Gastrocnemius medialis (tissue), 4 donors: Measurements from ENCODE around the gene MED26.

Experiments used
- POLR2A ChIP-seq, 2 donors: fragments of 450-650 bp; IDR thresholded peaks; one replicate each; pipeline ENCODE4 v1.6.1; 2017; ENCODE audit warnings: antibody characterized with exemption in 2 of 2, mild to moderate bottlenecking in 2 of 2, moderate library complexity in 2 of 2
- TF ChIP-seq, protein P1 (sequence below), 5 experiments: fragments of 450-650 bp in 3 of 5; fragments of 200-600 bp in 2 of 5; sonication (generic) in 2 of 5; IDR thresholded peaks in 4 of 5; conservative IDR thresholded peaks in 1 of 5; 1 replicate in 4 of 5; 2 replicates in 1 of 5; pipeline ENCODE4 v1.5.1; 2016 to 2019; ENCODE audit warnings: antibody characterized with exemption in 5 of 5, mild to moderate bottlenecking in 3 of 5, moderate library complexity in 3 of 5

DNA sequence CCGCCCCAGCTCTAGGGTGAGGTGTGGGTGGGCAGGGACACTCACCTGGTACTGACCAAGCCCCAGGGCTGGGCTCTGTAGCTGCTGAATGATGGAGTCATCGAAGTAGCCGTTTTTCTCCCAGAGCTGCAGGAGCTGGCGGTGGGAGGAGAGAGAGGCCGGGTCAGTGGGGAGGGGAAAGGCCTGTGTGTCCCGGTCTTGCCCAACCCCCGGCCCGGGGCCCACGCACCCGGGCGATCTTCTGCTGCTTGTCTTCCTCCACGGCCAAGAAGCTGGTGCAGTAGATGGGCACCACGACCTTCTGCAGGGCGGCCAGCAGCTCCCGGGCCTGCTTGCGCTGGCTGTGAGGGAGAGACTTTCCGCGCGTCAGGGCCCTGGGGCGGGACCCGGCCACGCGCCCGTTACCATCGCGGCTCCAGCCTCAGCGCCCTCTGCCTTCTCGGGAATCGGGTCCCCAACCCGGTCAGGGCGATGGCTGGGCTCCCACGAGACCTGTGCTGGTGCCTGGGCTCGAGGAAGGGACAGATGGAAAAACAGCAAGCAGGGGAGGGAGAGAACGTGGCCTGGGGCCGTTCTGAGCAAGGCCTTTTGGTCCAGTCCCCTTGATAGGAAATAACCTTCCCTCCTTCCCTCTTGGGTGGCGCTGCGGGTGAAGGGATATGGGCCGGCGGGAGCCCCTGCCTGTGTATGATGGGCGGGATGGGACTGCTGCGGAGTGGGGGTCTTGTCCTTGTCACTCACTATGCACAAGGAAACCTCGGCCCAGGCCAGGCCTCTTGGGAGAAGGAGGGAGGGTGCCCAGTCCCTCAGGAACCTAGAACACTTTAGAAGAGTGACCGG is 97.2 kb downstream of the MED26 start:
- TF ChIP-seq, protein P1, sequence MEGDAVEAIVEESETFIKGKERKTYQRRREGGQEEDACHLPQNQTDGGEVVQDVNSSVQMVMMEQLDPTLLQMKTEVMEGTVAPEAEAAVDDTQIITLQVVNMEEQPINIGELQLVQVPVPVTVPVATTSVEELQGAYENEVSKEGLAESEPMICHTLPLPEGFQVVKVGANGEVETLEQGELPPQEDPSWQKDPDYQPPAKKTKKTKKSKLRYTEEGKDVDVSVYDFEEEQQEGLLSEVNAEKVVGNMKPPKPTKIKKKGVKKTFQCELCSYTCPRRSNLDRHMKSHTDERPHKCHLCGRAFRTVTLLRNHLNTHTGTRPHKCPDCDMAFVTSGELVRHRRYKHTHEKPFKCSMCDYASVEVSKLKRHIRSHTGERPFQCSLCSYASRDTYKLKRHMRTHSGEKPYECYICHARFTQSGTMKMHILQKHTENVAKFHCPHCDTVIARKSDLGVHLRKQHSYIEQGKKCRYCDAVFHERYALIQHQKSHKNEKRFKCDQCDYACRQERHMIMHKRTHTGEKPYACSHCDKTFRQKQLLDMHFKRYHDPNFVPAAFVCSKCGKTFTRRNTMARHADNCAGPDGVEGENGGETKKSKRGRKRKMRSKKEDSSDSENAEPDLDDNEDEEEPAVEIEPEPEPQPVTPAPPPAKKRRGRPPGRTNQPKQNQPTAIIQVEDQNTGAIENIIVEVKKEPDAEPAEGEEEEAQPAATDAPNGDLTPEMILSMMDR (IDR thresholded peaks at IDR 0.05 in 4 of 5, conservative IDR thresholded peaks at IDR 0.05 in 1 of 5) = no peak
- no peak for TF ChIP-seq POLR2A (IDR thresholded peaks at IDR 0.05)
